ENCODE data around the gene DLG1. TPM values are rescaled to one million over a fixed set of nuclear protein-coding genes. Genes with fewer than 3 reads are reported as not detected.

The DLG1 gene
- total RNA-seq, 1 experiment from 2014 or later, result 90.2 TPM

GRCh38 chr3:197343656-197344408, 45.4 kb upstream of the DLG1 start:
- Histone ChIP-seq H3K36me3 (ENCODE audit: control insufficient read depth, insufficient read depth, low read length) (no peaks in the 10 kb centered on the region), H3K4me1 (ENCODE audit: control insufficient read depth, insufficient read depth, low read length) (no peaks in the 10 kb centered on the region), H3K4me3 (ENCODE audit: low read depth in 2 of 2, low read length in 2 of 2) (no peak overlapping the region), H3K9me3 (ENCODE audit: control insufficient read depth, insufficient read depth, low read depth, low read length) (no peaks in the 10 kb centered on the region), H3K27ac (ENCODE audit: low read length) (no peak overlapping the region), H3K27me3 (ENCODE audit: control insufficient read depth, insufficient read depth, low read length) (no peaks in the 10 kb centered on the region)
- ChIA-PET CTCF (no interaction called here), POLR2A (no interaction called here)
- BruUV-seq (replicated peaks), result no TSS peak
- TF ChIP-seq REST (IDR thresholded peaks at IDR 0.05; ENCODE audit: insufficient read depth in 1 of 2, low read depth in 2 of 2, low read length in 1 of 2), result no peak
- TF ChIP-seq SIN3A (IDR thresholded peaks at IDR 0.05; ENCODE audit: borderline replicate concordance, insufficient read depth, low read depth, low read length), result no peak
- TF ChIP-seq, protein P1, sequence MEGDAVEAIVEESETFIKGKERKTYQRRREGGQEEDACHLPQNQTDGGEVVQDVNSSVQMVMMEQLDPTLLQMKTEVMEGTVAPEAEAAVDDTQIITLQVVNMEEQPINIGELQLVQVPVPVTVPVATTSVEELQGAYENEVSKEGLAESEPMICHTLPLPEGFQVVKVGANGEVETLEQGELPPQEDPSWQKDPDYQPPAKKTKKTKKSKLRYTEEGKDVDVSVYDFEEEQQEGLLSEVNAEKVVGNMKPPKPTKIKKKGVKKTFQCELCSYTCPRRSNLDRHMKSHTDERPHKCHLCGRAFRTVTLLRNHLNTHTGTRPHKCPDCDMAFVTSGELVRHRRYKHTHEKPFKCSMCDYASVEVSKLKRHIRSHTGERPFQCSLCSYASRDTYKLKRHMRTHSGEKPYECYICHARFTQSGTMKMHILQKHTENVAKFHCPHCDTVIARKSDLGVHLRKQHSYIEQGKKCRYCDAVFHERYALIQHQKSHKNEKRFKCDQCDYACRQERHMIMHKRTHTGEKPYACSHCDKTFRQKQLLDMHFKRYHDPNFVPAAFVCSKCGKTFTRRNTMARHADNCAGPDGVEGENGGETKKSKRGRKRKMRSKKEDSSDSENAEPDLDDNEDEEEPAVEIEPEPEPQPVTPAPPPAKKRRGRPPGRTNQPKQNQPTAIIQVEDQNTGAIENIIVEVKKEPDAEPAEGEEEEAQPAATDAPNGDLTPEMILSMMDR (IDR thresholded peaks at IDR 0.05), result no peak
- no peak for TF ChIP-seq TCF7L2 (IDR thresholded peaks at IDR 0.05; ENCODE audit: low read depth, low read length)
- no peak for TF ChIP-seq POLR2AphosphoS5 (IDR thresholded peaks at IDR 0.05; ENCODE audit: low read depth, low read length)
- in situ Hi-C loops (cut with HindIII; ENCODE audit: low pct_unique_long_range_greater_than_20kb, low sequenced_read_pairs) (no loop called here), intact Hi-C loops (cut with micrococcal nuclease; ENCODE audit: unreplicated experiment) (no loop called here)
- DNase-seq (ENCODE audit: low read depth, low spot score) (no peak), ATAC-seq (no peak)

DNA sequence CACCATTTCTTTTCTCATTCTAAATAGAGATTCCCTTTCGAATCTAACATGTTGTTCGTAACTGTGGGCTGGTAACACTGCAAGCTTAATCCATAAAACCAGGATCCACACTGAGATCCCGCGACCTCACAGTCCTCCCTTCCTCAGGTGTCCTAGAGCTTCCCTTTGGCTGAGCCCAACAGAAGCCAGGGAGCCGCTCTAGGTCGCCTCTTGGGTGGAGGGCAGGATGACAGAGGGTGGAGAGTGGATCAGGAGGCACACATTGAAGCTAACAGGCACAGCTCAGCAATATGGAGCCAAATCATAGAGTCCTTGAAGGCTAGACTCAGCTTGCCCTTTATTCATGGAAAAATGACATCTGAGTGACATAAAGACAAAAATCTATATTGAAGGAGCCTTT, 44.7 kb upstream of the DLG1 start:
- CTCF ChIA-PET, result no interaction called here
- POLR2A ChIA-PET, result no interaction called here
- no peaks in the 10 kb centered on the region for H3K27me3 ChIP-seq (ENCODE audit: control insufficient read depth, insufficient read depth, low read length)
- H3K4me3 ChIP-seq (ENCODE audit: low read depth in 2 of 2, low read length in 2 of 2), result no peak overlapping the region
- ATAC-seq (no peak), DNase-seq (ENCODE audit: low read depth, low spot score) (no peak)
- no peaks in the 10 kb centered on the region for H3K36me3 ChIP-seq (ENCODE audit: control insufficient read depth, insufficient read depth, low read length)
- H3K4me1 ChIP-seq (ENCODE audit: control insufficient read depth, insufficient read depth, low read length), result no peaks in the 10 kb centered on the region
- H3K9me3 ChIP-seq (ENCODE audit: control insufficient read depth, insufficient read depth, low read depth, low read length), result no peaks in the 10 kb centered on the region
- TF ChIP-seq REST (IDR thresholded peaks at IDR 0.05; ENCODE audit: insufficient read depth in 1 of 2, low read depth in 2 of 2, low read length in 1 of 2), result no peak
- TF ChIP-seq SIN3A (IDR thresholded peaks at IDR 0.05; ENCODE audit: borderline replicate concordance, insufficient read depth, low read depth, low read length), result no peak
- TF ChIP-seq TCF7L2 (IDR thresholded peaks at IDR 0.05; ENCODE audit: low read depth, low read length), result no peak
- TF ChIP-seq POLR2AphosphoS5 (IDR thresholded peaks at IDR 0.05; ENCODE audit: low read depth, low read length), result no peak
- TF ChIP-seq, protein P1 (IDR thresholded peaks at IDR 0.05), result no peak
- in situ Hi-C loops (cut with HindIII; ENCODE audit: low pct_unique_long_range_greater_than_20kb, low sequenced_read_pairs) (no loop called here), intact Hi-C loops (cut with micrococcal nuclease; ENCODE audit: unreplicated experiment) (no loop called here)
- BruUV-seq (replicated peaks), result no TSS peak
- no peak overlapping the region for H3K27ac ChIP-seq (ENCODE audit: low read length)
